GM12874 (cell line): ENCODE data around the gene PDLIM4.

Experiments
- TF ChIP-seq, protein P1 (sequence below): IDR thresholded peaks from 2 replicates; pipeline ENCODE4 v1.5.1; 2011; ENCODE audit warnings: low read depth, mild to moderate bottlenecking, control low read depth, low read length, moderate library complexity; ENCODE audit not compliant: insufficient read depth

The PDLIM4 gene

DNA sequence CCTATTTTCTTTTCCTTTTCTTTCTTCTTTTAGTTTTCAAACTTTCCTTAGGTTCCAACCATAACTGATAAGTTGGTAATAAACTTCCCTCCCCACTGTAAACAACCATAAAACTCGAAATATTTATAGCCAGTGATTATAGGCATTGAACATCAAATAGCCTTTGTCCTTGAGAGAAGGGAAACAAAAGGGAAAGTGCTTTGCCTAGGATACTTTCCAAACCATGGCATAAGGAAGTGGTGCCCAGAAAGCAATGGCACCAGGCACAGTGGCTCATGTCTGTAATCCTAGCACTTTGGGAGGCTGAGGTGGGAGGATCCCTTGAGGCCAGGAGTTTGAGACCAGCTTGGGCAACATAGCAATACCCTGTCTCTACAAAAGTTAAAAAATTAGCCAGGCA lies 11.9 kb upstream of the PDLIM4 start:
- TF ChIP-seq, protein P1, sequence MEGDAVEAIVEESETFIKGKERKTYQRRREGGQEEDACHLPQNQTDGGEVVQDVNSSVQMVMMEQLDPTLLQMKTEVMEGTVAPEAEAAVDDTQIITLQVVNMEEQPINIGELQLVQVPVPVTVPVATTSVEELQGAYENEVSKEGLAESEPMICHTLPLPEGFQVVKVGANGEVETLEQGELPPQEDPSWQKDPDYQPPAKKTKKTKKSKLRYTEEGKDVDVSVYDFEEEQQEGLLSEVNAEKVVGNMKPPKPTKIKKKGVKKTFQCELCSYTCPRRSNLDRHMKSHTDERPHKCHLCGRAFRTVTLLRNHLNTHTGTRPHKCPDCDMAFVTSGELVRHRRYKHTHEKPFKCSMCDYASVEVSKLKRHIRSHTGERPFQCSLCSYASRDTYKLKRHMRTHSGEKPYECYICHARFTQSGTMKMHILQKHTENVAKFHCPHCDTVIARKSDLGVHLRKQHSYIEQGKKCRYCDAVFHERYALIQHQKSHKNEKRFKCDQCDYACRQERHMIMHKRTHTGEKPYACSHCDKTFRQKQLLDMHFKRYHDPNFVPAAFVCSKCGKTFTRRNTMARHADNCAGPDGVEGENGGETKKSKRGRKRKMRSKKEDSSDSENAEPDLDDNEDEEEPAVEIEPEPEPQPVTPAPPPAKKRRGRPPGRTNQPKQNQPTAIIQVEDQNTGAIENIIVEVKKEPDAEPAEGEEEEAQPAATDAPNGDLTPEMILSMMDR, result no peak

DNA sequence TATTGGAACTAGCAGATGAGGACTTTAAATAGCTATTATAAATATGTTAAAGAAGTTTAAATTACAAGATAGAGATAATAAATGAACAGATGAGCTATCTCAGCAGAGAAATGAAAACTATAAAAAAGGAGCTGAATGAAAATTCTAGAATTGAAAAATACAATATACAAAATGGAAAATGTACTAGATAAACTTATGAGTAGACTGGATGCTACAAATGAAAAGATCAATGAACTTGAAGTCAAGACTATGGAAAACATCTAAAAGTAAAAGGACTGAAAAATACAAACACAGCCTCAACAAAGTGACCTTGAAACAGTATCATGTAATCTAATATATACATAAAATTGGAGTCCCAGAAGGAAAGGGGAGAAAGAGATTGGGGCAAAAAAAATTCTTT lies 10.7 kb upstream of the PDLIM4 start:
- TF ChIP-seq, protein P1, result no peak

DNA sequence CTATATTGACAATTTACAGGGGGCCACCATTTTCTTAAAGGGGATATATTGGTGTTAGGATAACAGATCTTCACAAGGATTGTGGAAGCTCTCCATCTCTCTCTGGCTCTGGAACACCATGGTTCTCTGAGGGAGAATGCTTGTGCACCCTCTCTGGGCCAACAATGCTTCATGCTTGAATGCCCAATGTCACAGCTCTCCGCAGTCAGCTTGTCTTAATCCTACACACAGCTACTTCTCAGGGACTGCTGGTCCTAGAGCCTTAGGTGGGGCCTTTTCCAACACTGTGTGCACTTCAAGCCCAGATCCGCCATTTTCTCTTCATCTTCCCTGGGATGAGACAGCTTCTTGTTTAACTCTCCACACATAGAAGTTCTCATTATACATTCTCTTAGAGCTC lies 6.9 kb upstream of the PDLIM4 start:
- TF ChIP-seq, protein P1, result no peak

DNA sequence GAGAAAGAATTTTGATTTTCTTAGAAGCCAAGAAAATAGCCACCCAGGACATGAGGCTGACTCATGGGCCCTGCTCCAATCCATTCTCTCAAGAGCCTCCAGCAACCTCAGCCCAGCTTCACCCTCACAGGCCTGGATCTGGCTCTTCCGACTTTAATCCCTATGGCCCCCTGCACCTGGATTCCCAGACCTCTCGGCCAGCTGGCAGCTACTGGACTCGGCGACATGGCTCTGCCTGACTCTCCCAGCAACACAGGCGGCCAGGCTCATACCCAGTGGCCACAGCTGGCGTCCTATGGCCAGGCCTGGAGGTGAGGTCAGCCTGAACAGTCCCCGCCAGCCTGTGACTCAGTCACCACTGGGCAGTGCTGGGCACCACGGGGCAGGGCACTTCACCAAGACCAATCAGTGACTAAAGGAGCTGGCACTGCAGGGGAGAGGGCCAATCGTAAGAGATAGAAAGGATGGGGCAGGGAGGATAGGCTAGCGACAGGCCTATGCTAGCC lies 6.2 kb upstream of the PDLIM4 start:
- TF ChIP-seq, protein P1, result no peak

DNA sequence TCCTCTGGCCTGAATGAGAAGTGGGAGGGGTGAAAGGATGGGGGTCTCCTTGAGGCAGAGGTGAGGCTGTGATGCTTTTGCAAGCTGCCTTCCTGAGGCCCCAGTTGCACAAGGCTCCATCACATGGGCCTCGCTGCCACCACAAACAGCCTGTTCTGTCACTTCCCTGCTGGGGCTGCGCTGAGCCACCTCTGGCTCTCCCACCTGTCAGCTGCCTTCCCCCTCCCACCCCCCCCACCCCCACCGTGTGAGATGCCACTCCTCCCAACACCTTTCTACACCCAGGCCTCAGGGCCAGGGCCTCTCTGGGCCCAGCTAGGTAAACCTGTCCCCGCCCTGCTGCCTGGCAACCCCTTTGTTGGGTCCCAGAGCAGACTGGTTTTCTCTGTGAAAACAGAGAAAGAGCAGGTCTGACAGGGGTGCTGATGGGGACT lies 4.5 kb upstream of the PDLIM4 start:
- TF ChIP-seq, protein P1, result no peak

DNA sequence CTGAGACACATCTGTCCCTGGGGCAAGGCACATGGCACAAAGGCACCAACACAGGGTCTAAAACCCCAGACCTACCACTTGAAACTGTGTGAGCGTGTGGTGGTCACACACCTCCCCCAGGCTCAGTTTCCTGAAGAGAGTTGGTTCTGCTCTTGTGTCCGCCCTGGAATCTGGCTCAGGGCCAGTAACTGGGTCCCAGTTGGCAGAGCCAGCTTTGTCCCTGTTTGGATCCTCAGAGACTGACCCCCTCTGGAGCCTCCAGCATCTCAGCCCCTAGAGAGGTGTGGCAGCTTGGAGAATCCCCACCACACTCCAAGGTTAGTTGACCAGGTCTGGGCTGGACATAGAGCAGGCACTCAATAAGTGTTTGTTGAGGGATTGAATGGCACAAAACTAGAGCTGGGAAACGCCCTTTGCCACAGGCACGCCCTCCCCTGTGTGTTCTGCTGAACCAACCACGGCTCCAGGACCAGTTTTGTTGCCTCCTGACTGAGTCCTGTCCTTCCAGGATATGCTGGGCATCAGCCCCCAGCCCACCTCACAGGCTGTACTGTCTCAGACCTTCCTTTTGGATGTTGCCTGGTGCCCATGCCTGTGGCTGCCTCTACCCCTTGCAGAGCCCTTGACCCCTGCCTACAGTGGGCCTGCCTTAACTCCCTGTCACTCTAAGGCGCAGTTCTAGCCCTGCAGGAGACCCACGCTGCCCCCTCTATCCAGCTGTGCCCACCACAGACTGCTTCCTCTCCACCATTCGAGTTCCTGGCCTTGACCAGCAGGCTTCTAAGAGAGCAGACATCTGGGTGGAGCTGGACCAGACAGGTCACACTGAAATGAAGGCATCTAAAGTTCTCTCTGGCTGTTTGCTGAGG lies 3.8 kb upstream of the PDLIM4 start:
- TF ChIP-seq, protein P1, result no peak

DNA sequence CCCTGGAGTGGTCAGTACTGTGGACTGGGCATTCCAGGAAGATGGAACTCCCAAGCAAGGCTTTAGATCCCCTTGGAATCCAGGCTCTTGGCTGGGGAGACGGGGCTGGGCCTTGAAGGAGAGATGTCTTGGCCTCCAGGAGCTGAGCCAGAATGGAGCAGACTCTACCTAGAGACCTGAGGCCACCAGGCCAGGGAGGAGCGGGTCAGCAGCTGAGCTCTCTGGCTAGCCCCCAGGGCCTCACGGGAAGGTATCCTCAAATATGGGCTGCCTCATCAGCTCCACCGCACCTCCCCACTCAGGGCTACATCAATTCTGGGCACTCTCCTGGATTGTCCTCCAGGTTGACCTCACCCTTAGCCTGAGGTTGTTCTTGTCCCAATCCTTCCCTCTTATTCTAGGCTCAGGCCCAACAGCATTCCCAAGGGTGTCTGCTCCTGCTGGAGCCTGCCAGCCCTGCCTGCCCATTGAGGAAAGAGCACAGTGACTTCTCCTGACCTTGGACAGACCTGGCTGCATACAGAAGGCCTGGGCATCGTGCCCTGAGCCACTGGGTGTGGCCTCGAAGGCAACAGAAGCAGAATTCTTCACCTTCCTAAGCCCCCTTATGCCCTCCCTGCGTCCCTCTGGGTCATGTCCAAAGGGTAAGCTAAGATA lies 3.0 kb upstream of the PDLIM4 start:
- TF ChIP-seq, protein P1, result no peak
